ENCODE results near the gene ZFP69B.
A peak's percentile ranks its signal among the peaks of the same experiment; 100 is the strongest.

ZFP69B gene

DNA sequence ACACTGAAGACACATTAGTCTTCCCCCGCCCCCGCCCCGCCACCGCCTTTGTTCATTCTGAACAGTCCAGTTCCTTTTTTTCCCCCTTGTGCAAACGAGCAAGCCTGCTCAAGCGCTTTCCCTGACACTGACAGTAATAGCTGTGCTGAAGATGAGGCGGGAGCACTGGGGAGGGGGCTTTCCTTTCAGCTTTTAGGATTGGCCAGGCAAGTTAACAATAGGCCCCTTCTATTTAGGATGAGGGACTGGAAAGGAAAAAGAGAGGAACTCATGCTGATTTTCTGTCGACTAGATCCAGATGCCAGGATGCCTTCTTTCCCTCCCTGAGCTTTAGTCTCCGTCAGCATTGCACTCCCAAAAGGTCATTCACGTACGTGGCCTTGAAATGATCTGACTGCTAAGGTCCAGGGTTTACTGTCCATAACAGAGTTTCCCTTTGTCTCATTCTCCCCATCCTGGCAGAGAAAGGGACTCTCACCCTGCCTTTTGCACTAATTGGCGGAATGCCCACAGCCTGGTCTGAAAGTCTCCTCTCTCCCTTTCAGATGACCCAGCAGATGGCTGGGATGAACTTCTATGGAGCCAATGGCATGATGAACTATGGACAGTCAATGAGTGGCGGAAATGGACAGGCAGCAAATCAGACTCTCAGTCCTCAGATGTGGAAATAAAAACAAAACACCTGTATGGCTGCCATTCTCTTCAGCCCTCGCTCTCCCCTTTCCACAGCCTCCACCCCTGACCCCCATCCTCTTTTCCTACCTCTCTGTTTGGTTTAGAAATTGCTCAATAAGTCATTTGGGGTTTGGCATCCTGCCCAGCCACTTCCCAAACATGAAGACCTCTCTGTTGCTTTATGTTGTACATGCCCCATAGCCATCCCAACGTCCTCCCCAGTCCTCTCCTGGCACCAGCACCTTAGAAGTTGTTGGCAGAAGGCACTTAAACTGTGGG lies 28.6 kb upstream of the ZFP69B start:
- no peak for DNase-seq (ENCODE audit: low spot score in 2 of 2)
- H3K4me1 Mint-ChIP-seq, result peaks cover 12% of the 10 kb centered on the region
- no peaks in the 10 kb centered on the region for H3K27me3 Mint-ChIP-seq
- H3K27ac Mint-ChIP-seq (ENCODE audit: low read depth), result peak overlapping the region; percentile 60
- no peak for ATAC-seq (replicated peaks; ENCODE audit: extremely low read depth, poor library complexity, severe bottlenecking)
- peaks cover 67% of the 10 kb centered on the region for H3K36me3 Mint-ChIP-seq (ENCODE audit: insufficient read depth)
- no peak overlapping the region for H3K4me3 Mint-ChIP-seq
- no peaks in the 10 kb centered on the region for H3K9me3 Mint-ChIP-seq

DNA sequence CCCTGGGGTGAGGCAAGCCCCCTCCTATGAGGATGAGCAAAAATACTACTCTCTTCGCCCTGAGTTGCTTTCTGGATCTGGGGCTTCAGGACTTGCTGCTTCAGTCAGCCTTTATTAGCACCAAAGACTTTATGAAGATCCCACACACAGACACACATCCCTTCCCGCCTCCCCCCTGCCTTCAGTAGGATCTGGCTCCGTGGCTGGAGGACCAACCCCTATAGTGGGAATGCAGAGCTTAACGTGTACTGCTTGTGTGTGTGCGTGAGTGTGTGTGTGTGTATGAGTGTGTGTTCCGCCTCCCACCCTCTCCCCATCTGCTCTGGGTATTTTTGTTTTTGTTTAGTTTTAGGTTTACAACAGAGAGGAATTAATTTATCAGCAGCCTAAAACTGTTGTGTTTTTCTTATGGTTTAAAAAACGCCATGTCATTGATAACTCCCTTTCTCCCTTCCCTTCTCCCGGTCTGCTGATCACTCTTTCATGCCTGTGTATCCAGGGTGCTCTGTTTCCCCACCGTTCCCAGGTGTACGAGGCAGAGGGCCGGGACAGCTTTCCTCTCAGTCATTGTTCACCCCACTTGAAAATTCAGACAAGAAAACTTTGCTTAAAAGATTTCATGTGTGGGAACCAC lies 27.5 kb upstream of the ZFP69B start:
- Mint-ChIP-seq H3K4me3 (no peak overlapping the region), H3K4me1 (peaks cover 12% of the 10 kb centered on the region), H3K9me3 (no peaks in the 10 kb centered on the region), H3K27me3 (no peaks in the 10 kb centered on the region), H3K27ac (ENCODE audit: low read depth) (peak overlapping the region; percentile 42), H3K36me3 (ENCODE audit: insufficient read depth) (peaks cover 57% of the 10 kb centered on the region)
- ATAC-seq (replicated peaks; ENCODE audit: extremely low read depth, poor library complexity, severe bottlenecking), result no peak
- no peak for DNase-seq (ENCODE audit: low spot score in 2 of 2)

DNA sequence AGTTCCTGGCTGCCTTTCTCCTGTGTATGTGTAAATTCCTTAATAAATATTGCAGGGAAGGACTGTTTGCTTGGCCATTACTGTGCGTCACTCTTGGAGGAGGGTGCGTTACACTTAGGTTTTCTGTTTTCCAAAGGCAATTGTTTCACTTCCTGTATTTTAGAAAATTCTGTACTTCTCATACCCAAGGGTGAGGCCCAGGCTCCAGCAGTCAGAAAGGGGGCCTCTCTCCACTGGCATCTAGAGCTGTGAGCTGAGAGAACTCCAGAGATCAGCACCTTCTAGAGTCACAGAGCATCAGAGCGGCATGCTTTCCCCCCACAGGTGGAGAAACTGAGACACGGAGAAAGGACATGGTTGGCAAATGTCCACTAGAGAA lies 27.0 kb upstream of the ZFP69B start:
- no peak overlapping the region for H3K4me3 Mint-ChIP-seq
- H3K36me3 Mint-ChIP-seq (ENCODE audit: insufficient read depth), result peaks cover 53% of the 10 kb centered on the region
- H3K27ac Mint-ChIP-seq (ENCODE audit: low read depth), result peak overlapping the region; percentile 42
- no peak for ATAC-seq (replicated peaks; ENCODE audit: extremely low read depth, poor library complexity, severe bottlenecking)
- H3K27me3 Mint-ChIP-seq, result no peaks in the 10 kb centered on the region
- no peak for DNase-seq (ENCODE audit: low spot score in 2 of 2)
- H3K9me3 Mint-ChIP-seq, result no peaks in the 10 kb centered on the region
- H3K4me1 Mint-ChIP-seq, result peaks cover 12% of the 10 kb centered on the region

DNA sequence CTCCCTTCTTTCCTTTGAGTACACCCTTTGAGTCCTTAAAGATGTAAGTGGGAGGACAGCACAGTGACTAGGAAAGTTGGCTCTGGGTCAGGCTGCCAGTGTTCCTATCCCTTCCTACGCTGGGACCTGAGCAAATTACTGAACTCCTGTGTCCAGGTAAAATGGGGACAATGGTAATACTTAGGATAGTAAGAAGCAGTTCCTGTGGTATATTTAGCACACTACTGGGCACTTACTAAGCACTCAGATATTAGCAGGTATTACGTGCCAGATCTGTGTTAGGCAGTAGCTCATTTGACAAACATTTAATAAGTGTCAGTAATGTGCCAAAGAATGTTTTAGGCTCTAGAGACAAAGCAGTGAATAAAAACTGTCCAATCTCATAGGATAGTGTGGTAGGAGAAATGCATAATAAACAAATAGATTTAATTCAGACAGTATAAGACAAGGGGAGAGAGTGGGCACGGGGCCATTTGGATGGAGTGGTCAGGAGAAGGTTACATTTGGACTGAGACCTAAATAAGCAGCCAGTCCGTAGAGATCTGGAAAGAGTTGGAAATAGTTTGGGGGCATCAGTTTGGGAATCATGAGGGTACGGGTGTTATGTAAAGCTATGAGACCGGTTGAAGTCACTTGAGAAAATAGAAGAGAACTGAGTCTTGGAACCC lies 26.2 kb upstream of the ZFP69B start:
- H3K27ac Mint-ChIP-seq (ENCODE audit: low read depth), result peak overlapping the region; percentile 78
- H3K27me3 Mint-ChIP-seq, result no peaks in the 10 kb centered on the region
- no peak for DNase-seq (ENCODE audit: low spot score in 2 of 2)
- no peak for ATAC-seq (replicated peaks; ENCODE audit: extremely low read depth, poor library complexity, severe bottlenecking)
- no peak overlapping the region for H3K4me3 Mint-ChIP-seq
- H3K36me3 Mint-ChIP-seq (ENCODE audit: insufficient read depth), result peaks cover 45% of the 10 kb centered on the region
- peaks cover 12% of the 10 kb centered on the region for H3K4me1 Mint-ChIP-seq
- no peaks in the 10 kb centered on the region for H3K9me3 Mint-ChIP-seq

DNA sequence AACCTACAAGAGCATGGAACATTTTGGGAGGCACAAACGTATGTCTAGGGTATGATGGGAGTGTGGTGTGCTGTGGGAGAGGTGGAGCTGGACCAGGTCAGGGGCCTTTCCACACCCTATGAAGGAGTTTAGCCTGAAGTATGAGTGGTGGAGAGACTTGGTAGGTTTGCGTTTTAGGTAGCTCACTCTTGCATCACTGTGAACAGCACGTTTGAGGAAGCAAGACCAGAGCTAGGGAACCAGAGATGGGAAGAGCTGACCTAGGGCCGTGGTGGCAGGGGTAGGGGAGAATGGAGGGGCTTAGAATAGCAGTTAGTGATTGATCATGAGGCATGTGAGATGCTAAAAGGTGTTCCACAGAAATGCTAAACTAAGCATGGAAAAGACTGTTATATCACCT lies 25.1 kb upstream of the ZFP69B start:
- H3K36me3 Mint-ChIP-seq (ENCODE audit: insufficient read depth), result peaks cover 36% of the 10 kb centered on the region
- no peaks in the 10 kb centered on the region for H3K9me3 Mint-ChIP-seq
- no peak for DNase-seq (ENCODE audit: low spot score in 2 of 2)
- no peak overlapping the region for H3K4me3 Mint-ChIP-seq
- no peak overlapping the region for H3K27ac Mint-ChIP-seq (ENCODE audit: low read depth)
- ATAC-seq (replicated peaks; ENCODE audit: extremely low read depth, poor library complexity, severe bottlenecking), result no peak
- H3K4me1 Mint-ChIP-seq, result peaks cover 12% of the 10 kb centered on the region
- H3K27me3 Mint-ChIP-seq, result no peaks in the 10 kb centered on the region

DNA sequence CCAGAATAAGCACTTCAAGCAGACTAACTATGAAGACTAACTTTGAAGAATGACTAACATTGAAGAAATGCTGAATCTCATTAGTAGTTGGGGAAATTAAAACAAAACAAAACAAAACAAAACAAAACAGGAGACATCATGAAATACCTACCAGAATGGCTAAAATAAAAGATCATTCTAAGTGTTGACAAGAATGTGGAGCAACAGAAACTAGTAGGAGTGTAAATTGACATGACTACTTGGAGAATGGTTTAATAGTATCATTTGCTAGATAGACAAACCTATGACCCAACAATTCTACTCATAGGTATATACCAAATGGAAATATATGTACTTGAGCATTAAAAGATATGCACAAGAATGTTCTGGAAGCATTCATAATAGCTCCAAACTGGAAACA lies 18.9 kb upstream of the ZFP69B start:
- H3K27me3 Mint-ChIP-seq, result no peaks in the 10 kb centered on the region
- no peaks in the 10 kb centered on the region for H3K9me3 Mint-ChIP-seq
- DNase-seq (ENCODE audit: low spot score in 2 of 2) (no peak), ATAC-seq (replicated peaks; ENCODE audit: extremely low read depth, poor library complexity, severe bottlenecking) (no peak)
- no peak overlapping the region for H3K4me3 Mint-ChIP-seq
- no peaks in the 10 kb centered on the region for H3K4me1 Mint-ChIP-seq
- no peak overlapping the region for H3K27ac Mint-ChIP-seq (ENCODE audit: low read depth)
- peaks cover 1% of the 10 kb centered on the region for H3K36me3 Mint-ChIP-seq (ENCODE audit: insufficient read depth)

- Mint-ChIP-seq H3K27ac (ENCODE audit: low read depth) (no peak overlapping the region), H3K36me3 (ENCODE audit: insufficient read depth) (peaks cover 1% of the 10 kb centered on the region), H3K27me3 (no peaks in the 10 kb centered on the region), H3K4me1 (no peaks in the 10 kb centered on the region), H3K4me3 (no peak overlapping the region), H3K9me3 (no peaks in the 10 kb centered on the region)
- ATAC-seq (replicated peaks; ENCODE audit: extremely low read depth, poor library complexity, severe bottlenecking), result no peak
- DNase-seq (ENCODE audit: low spot score in 2 of 2), result no peak
These were observed 17.5 kb upstream of the ZFP69B start for GRCh38 chr1:40432644-40433390.

DNA sequence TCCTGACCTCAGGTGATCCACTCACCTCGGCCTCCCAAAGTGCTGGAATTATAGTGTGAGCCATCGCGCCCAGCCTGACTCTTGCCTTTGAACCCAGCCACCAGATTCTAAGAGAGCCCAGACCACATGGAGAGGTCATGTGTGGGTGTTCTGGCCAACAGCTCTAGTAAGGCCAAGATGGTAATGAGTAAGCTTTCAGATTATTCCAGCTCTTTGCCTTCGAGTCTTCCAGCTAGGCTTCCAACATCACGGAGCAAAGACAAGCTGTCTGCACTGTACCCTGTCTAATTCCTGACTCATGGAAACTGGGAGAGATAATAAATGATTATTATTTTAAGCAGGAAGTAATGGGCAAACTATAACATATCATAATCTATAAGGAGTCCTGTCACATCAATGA lies 14.8 kb upstream of the ZFP69B start:
- Mint-ChIP-seq H3K27me3 (no peaks in the 10 kb centered on the region), H3K36me3 (ENCODE audit: insufficient read depth) (no peaks in the 10 kb centered on the region), H3K4me1 (peaks cover 6% of the 10 kb centered on the region), H3K9me3 (no peaks in the 10 kb centered on the region), H3K4me3 (no peak overlapping the region), H3K27ac (ENCODE audit: low read depth) (no peak overlapping the region)
- DNase-seq (ENCODE audit: low spot score in 2 of 2) (no peak), ATAC-seq (replicated peaks; ENCODE audit: extremely low read depth, poor library complexity, severe bottlenecking) (no peak)

GRCh38 chr1:40435876-40436275 lies 14.4 kb upstream of the ZFP69B start:
- no peaks in the 10 kb centered on the region for H3K27me3 Mint-ChIP-seq
- no peak overlapping the region for H3K4me3 Mint-ChIP-seq
- DNase-seq (ENCODE audit: low spot score in 2 of 2), result no peak
- no peak for ATAC-seq (replicated peaks; ENCODE audit: extremely low read depth, poor library complexity, severe bottlenecking)
- no peaks in the 10 kb centered on the region for H3K36me3 Mint-ChIP-seq (ENCODE audit: insufficient read depth)
- H3K27ac Mint-ChIP-seq (ENCODE audit: low read depth), result no peak overlapping the region
- H3K9me3 Mint-ChIP-seq, result no peaks in the 10 kb centered on the region
- peaks cover 6% of the 10 kb centered on the region for H3K4me1 Mint-ChIP-seq

DNA sequence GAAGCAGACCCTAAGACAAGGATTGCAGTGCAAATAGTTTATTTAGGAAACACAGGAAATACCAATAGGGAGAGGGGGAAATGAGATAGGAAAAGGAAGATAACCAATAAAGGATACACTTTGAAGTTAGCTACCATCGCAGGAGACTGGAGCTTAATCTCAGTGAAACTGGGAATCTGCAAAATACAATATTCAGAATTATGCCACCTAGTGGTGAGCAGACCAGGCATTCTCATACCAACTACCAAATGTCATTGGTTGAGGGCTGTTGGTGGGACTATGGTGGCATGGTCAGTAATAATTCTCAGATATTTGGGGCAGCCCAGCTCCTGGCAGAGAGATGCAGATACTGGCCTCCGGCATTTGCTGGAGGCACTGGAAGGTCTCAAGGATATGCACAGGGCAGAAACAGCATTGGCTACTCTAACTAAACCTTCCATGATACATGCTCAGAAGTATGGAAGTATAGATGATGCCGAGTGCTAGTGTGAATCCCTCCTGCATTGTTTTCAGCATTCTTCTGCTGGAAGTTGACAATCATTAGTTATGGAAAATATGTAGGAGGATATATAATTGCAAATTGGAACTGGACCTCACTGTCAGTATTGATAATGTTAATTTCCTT lies 11.8 kb upstream of the ZFP69B start:
- peaks cover 6% of the 10 kb centered on the region for H3K4me1 Mint-ChIP-seq
- no peak overlapping the region for H3K27ac Mint-ChIP-seq (ENCODE audit: low read depth)
- H3K36me3 Mint-ChIP-seq (ENCODE audit: insufficient read depth), result no peaks in the 10 kb centered on the region
- no peak for ATAC-seq (replicated peaks; ENCODE audit: extremely low read depth, poor library complexity, severe bottlenecking)
- no peaks in the 10 kb centered on the region for H3K9me3 Mint-ChIP-seq
- no peaks in the 10 kb centered on the region for H3K27me3 Mint-ChIP-seq
- DNase-seq (ENCODE audit: low spot score in 2 of 2), result no peak
- no peak overlapping the region for H3K4me3 Mint-ChIP-seq

GRCh38 chr1:40439247-40439646 lies 11.0 kb upstream of the ZFP69B start:
- DNase-seq (ENCODE audit: low spot score in 2 of 2) (no peak), ATAC-seq (replicated peaks; ENCODE audit: extremely low read depth, poor library complexity, severe bottlenecking) (no peak)
- Mint-ChIP-seq H3K36me3 (ENCODE audit: insufficient read depth) (no peaks in the 10 kb centered on the region), H3K4me1 (peaks cover 6% of the 10 kb centered on the region), H3K9me3 (no peaks in the 10 kb centered on the region), H3K27ac (ENCODE audit: low read depth) (no peak overlapping the region), H3K27me3 (no peaks in the 10 kb centered on the region), H3K4me3 (no peak overlapping the region)

Measured in central memory CD8-positive, alpha-beta T cell (primary cell).